PC-9 (cell line): Measurements from ENCODE around the gene HHIPL1. TPM values are rescaled to one million over a fixed set of nuclear protein-coding genes. Genes with fewer than 3 reads are reported as not detected.

Experiments used
- BruUV-seq: library from RNA; stranded (reverse); fragments of 400-500 nt; replicated peaks from 2 replicates; lab custom pipeline; 2021; lab: Mats Ljungman, UMichigan
- CTCF ChIA-PET: fragments of 300-600 bp; sonication (Branson Sonifier 250); formaldehyde crosslinking; loops from one replicate; lab custom pipeline; 2022; ENCODE audit warnings: antibody characterized with exemption; lab: Charles Lee
- POLR2A ChIA-PET: fragments of 300-600 bp; sonication (Branson Sonifier 250); formaldehyde crosslinking; loops from one replicate; lab custom pipeline; 2022; ENCODE audit warnings: antibody characterized with exemption; ENCODE audit not compliant: unreplicated experiment; lab: Charles Lee
- DNase-seq, 2 experiments: peaks; one replicate each; pipeline versions ENCODE4 v3.0.0 to v3.0.0-alpha.2; 2015 to 2022; ENCODE audit warnings: mixed read lengths in 1 of 2
- H2AFZ ChIP-seq: fragments of 200-600 bp; sonication (generic); 2 replicates; pipeline ENCODE4 v1.8.1; 2017; ENCODE audit warnings: antibody characterized with exemption
- H3F3A ChIP-seq: fragments of 200-600 bp; sonication (generic); 2 replicates; pipeline ENCODE4 v1.8.1; 2017; ENCODE audit warnings: antibody characterized with exemption, mild to moderate bottlenecking, low read depth; ENCODE audit not compliant: insufficient read depth
- H3K27ac ChIP-seq: fragments of 200-600 bp; sonication (generic); 2 replicates; pipeline ENCODE4 v1.6.1; 2016; ENCODE audit warnings: mixed run types
- H3K27me3 ChIP-seq: fragments of 200-600 bp; sonication (generic); 2 replicates; pipeline ENCODE4 v1.6.1; 2016; ENCODE audit warnings: low read depth, mixed run types; ENCODE audit not compliant: insufficient read depth
- H3K36me3 ChIP-seq: fragments of 200-600 bp; sonication (generic); 2 replicates; pipeline ENCODE4 v1.6.1; 2016; ENCODE audit warnings: low read depth, mixed run types
- H3K4me1 ChIP-seq: fragments of 200-600 bp; sonication (generic); replicated peaks from 2 replicates; pipeline ENCODE4 v1.6.1; 2016; ENCODE audit warnings: mixed run types; ENCODE audit not compliant: insufficient read depth
- H3K4me2 ChIP-seq: fragments of 200-600 bp; sonication (generic); 2 replicates; pipeline ENCODE4 v1.6.1; 2017; ENCODE audit warnings: mixed run types
- H3K4me3 ChIP-seq: fragments of 200-600 bp; sonication (generic); 2 replicates; pipeline ENCODE4 v1.6.1; 2016; ENCODE audit warnings: mixed run types
- H3K79me2 ChIP-seq: fragments of 200-600 bp; sonication (generic); 2 replicates; pipeline ENCODE4 v1.6.1; 2017; ENCODE audit warnings: low read depth, mixed run types
- H3K9me2 ChIP-seq: fragments of 200-600 bp; sonication (generic); 2 replicates; pipeline ENCODE4 v1.8.1; 2017; ENCODE audit warnings: mild to moderate bottlenecking; ENCODE audit not compliant: insufficient read depth
- H3K9me3 ChIP-seq: fragments of 200-600 bp; sonication (generic); 2 replicates; pipeline ENCODE4 v1.8.1; 2016; ENCODE audit warnings: low read depth; ENCODE audit not compliant: insufficient read depth
- H4K20me1 ChIP-seq: fragments of 200-600 bp; sonication (generic); 2 replicates; pipeline ENCODE4 v1.8.1; 2017; ENCODE audit not compliant: insufficient read depth
- EZH2 ChIP-seq: fragments of 200-600 bp; sonication (generic); IDR thresholded peaks from 2 replicates; pipeline ENCODE4 v1.8.0; 2017; ENCODE audit warnings: antibody characterized with exemption, low read depth
- intact Hi-C: fragments of 100-400 bp; cut with micrococcal nuclease; formaldehyde crosslinking; loops from one replicate; pipeline ENCODE4 v1.10.0; 2022; ENCODE audit not compliant: unreplicated experiment
- total RNA-seq: library from RNA; stranded (reverse); gene quantifications from 2 replicates; pipeline ENCODE4 v1.2.3, GENCODE V29; 2021
- TF ChIP-seq, protein P1 (sequence below): fragments of 200-600 bp; sonication (generic); conservative IDR thresholded peaks from 2 replicates; pipeline ENCODE4 v1.6.1; 2017; ENCODE audit warnings: mixed run types, antibody characterized with exemption, mild to moderate bottlenecking, moderate library complexity

Gene HHIPL1
- total RNA-seq, 1 experiment from 2014 or later: 0.28 TPM

DNA sequence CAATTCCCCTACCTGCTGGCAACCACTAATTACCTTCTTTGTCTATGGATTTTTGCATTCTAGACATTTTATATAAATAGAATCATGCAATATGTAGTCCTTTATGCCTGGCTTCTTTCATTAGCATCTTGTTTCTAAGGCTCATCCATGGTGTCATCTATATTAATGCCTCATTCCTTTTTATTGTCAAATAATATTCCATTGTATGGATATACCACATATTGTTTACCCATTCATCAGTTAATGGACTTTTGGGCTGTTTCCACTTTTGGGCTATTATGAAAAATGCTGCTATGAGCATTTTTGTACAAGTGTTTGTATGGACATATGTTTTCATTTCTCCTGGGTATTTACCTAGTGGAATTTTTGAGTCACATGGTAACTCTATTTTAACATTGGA, 57.2 kb downstream of the HHIPL1 start:
- no peak overlapping the region for H2AFZ ChIP-seq
- H3K4me2 ChIP-seq: no peak overlapping the region
- no peaks in the 10 kb centered on the region for H3K4me1 ChIP-seq
- H3K36me3 ChIP-seq: no peaks in the 10 kb centered on the region
- TF ChIP-seq EZH2: no peak
- TF ChIP-seq, protein P1, sequence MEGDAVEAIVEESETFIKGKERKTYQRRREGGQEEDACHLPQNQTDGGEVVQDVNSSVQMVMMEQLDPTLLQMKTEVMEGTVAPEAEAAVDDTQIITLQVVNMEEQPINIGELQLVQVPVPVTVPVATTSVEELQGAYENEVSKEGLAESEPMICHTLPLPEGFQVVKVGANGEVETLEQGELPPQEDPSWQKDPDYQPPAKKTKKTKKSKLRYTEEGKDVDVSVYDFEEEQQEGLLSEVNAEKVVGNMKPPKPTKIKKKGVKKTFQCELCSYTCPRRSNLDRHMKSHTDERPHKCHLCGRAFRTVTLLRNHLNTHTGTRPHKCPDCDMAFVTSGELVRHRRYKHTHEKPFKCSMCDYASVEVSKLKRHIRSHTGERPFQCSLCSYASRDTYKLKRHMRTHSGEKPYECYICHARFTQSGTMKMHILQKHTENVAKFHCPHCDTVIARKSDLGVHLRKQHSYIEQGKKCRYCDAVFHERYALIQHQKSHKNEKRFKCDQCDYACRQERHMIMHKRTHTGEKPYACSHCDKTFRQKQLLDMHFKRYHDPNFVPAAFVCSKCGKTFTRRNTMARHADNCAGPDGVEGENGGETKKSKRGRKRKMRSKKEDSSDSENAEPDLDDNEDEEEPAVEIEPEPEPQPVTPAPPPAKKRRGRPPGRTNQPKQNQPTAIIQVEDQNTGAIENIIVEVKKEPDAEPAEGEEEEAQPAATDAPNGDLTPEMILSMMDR: no peak
- POLR2A ChIA-PET: no interaction called here
- CTCF ChIA-PET: no interaction called here
- BruUV-seq: no TSS peak
- H4K20me1 ChIP-seq: no peaks in the 10 kb centered on the region
- no peaks in the 10 kb centered on the region for H3K9me2 ChIP-seq
- no peak overlapping the region for H3K4me3 ChIP-seq
- H3K79me2 ChIP-seq: no peaks in the 10 kb centered on the region
- no peaks in the 10 kb centered on the region for H3K9me3 ChIP-seq
- DNase-seq: no peak
- no peak overlapping the region for H3K27ac ChIP-seq
- no peaks in the 10 kb centered on the region; the same call in 1 of the 2 replicates for H3K27me3 ChIP-seq
- intact Hi-C loops: no loop called here
- H3F3A ChIP-seq: no peaks in the 10 kb centered on the region

DNA sequence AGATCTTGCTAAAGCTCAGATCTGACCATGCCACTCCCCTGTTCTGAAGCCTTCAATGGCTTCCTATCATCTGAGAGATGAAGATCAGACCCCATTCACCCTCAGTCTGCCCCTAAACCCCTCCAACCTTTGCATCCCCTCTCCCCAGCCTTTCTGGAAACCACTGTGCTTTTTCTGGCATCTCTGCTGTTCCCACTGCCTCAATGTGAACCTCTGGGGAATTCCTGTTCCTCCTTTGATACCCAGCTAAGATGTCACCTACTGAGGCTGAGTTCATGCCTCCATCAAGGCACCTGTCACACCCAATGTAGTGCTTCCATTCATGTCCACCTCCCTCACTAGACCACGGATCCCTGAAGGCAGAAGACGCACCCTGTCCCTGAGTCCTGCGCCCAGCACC, 58.5 kb downstream of the HHIPL1 start:
- no peaks in the 10 kb centered on the region for H3K9me3 ChIP-seq
- no peak overlapping the region for H2AFZ ChIP-seq
- H3K36me3 ChIP-seq: no peaks in the 10 kb centered on the region
- H4K20me1 ChIP-seq: no peaks in the 10 kb centered on the region
- no peak overlapping the region for H3K27ac ChIP-seq
- no peak for DNase-seq
- no peaks in the 10 kb centered on the region; the same call in 1 of the 2 replicates for H3K27me3 ChIP-seq
- no peak for TF ChIP-seq EZH2
- TF ChIP-seq, protein P1: no peak
- no peaks in the 10 kb centered on the region for H3K4me1 ChIP-seq
- H3K4me3 ChIP-seq: no peak overlapping the region
- CTCF ChIA-PET: no interaction called here
- H3K79me2 ChIP-seq: no peaks in the 10 kb centered on the region
- no peaks in the 10 kb centered on the region for H3F3A ChIP-seq
- H3K4me2 ChIP-seq: no peak overlapping the region
- BruUV-seq: no TSS peak
- no peaks in the 10 kb centered on the region for H3K9me2 ChIP-seq
- POLR2A ChIA-PET: no interaction called here
- intact Hi-C loops: no loop called here

DNA sequence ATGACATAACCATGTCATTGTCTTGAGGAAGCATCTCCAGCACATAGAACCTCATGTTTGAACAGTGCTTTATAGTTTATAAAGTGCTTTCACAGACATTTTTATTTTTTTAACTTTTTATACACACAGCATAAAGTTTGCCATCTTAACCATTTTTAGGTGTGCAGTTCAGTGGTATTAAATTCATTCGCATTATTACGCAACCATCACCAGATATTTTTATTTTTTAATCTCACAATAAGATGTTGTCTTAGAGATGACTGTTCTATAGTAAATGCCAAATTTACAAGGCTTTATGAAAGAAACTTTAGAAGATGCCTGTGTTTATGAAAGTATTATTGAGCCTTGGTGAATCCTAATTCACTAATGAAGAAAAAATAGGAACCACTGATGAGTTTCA, 59.1 kb downstream of the HHIPL1 start:
- BruUV-seq: no TSS peak
- no peaks in the 10 kb centered on the region; the same call in 1 of the 2 replicates for H3K27me3 ChIP-seq
- H3K4me1 ChIP-seq: no peaks in the 10 kb centered on the region
- intact Hi-C loops: no loop called here
- H3K27ac ChIP-seq: no peak overlapping the region
- H3F3A ChIP-seq: no peaks in the 10 kb centered on the region
- H2AFZ ChIP-seq: no peak overlapping the region
- ChIA-PET POLR2A (no interaction called here), CTCF (no interaction called here)
- no peaks in the 10 kb centered on the region for H4K20me1 ChIP-seq
- H3K9me2 ChIP-seq: no peaks in the 10 kb centered on the region
- H3K4me3 ChIP-seq: no peak overlapping the region
- no peaks in the 10 kb centered on the region for H3K36me3 ChIP-seq
- no peak for DNase-seq
- H3K4me2 ChIP-seq: no peak overlapping the region
- no peaks in the 10 kb centered on the region for H3K9me3 ChIP-seq
- no peak for TF ChIP-seq EZH2
- TF ChIP-seq, protein P1: no peak
- H3K79me2 ChIP-seq: no peaks in the 10 kb centered on the region
